Muscle layer of colon (tissue), 2 donors: ENCODE data around the gene MRPL1.
"Not testable (repeated sequence)": the region's sequence is repeated elsewhere in the genome, so short reads cannot be mapped to it uniquely, and the experiment has no call there.

Experiments used
- H3K27ac ChIP-seq: one replicate; pipeline ENCODE4 v1.7.0; 2013; ENCODE audit warnings: low read depth, mild to moderate bottlenecking, low read length, moderate library complexity
- H3K27me3 ChIP-seq, 2 donors: one replicate each; pipeline ENCODE4 v1.7.0; 2013; ENCODE audit warnings: low read length in 2 of 2, mild to moderate bottlenecking in 2 of 2; ENCODE audit not compliant: insufficient read depth in 2 of 2, control insufficient read depth in 1 of 2
- H3K36me3 ChIP-seq: one replicate; pipeline ENCODE4 v1.7.0; 2013; ENCODE audit warnings: mild to moderate bottlenecking, low read length; ENCODE audit not compliant: insufficient read depth
- H3K4me1 ChIP-seq: one replicate; pipeline ENCODE4 v1.7.0; 2013; ENCODE audit warnings: mild to moderate bottlenecking, low read length; ENCODE audit not compliant: insufficient read depth
- H3K4me3 ChIP-seq, 2 donors: one replicate each; pipeline ENCODE4 v1.7.0; 2013; ENCODE audit warnings: low read length in 2 of 2, low read depth in 1 of 2, mild to moderate bottlenecking in 1 of 2, moderate library complexity in 1 of 2
- H3K9ac ChIP-seq: one replicate; pipeline ENCODE4 v1.7.0; 2013; ENCODE audit warnings: low read length
- H3K9me3 ChIP-seq: one replicate; pipeline ENCODE4 v1.7.0; 2013; ENCODE audit warnings: mild to moderate bottlenecking, low read length
- donor health status: abdominal sarcoma.
- donor health status: Adenocarcinoma of cecum.

The MRPL1 gene

GRCh38 chr4:77958897-77959296, 96.3 kb downstream of the MRPL1 start:
- Histone ChIP-seq H3K36me3 (no peaks in the 10 kb centered on the region), H3K4me3 (no peak overlapping the region), H3K9ac (no peak overlapping the region), H3K4me1 (no peaks in the 10 kb centered on the region), H3K27me3 (no peaks in the 10 kb centered on the region), H3K27ac (no peak overlapping the region), H3K9me3 (no peaks in the 10 kb centered on the region)

DNA sequence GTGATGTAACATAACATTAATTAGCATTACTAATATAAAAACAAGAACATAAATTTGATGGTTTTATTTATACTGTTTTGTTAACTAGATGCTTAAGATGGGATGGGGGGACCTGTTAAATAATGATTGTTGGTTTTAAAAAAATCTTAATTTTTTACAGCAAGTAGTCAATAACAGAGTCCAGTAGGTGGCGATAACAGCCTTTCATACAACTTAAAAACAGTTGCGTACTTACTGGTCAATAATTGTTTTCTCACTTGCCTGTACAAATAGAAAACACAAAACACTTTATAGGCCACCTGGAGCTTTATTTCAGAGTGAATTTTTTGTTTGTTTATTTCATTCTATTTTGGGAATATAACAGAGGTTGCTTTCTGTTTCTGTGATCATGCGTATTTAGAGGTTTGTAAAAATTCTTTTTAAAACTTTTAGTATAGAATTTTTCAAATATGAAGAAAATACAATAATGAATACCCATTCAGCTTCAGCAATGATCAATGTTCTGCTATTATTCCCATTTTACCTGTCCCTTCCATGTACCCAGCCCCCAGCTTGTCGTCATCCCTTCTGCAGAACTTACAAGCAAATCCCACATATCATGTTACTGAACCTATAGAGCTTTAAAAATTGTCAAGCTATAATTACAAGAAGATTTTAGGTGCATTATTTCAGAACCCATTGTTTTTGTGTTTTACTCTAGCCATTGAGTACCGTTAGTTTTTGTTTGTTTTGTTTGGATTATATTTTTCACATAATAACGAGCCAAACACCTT, 97.1 kb downstream of the MRPL1 start:
- no peaks in the 10 kb centered on the region for H3K27me3 ChIP-seq
- no peak overlapping the region for H3K4me3 ChIP-seq
- no peaks in the 10 kb centered on the region for H3K4me1 ChIP-seq
- no peaks in the 10 kb centered on the region for H3K9me3 ChIP-seq
- no peak overlapping the region for H3K9ac ChIP-seq
- H3K36me3 ChIP-seq = no peaks in the 10 kb centered on the region
- H3K27ac ChIP-seq = no peak overlapping the region

DNA sequence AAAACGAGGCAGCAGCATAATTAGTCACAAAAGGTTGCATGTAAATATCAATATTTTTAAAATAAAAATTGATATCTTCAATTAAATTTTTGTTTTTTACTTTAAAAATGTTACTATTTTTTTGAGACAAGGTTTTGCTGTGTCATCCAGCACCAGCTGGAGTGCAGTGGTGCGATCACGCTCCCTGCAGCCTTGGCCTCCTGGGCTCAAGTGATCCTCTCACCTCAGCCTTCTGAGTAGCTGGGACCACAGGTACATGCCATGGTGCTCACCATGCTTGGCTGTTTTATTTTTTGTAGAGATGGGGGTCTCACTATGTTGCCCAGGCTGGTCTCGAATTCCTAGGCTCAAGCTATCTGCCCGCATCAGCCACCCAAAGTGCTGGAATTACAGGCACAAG, 97.7 kb downstream of the MRPL1 start:
- no peaks in the 10 kb centered on the region for H3K9me3 ChIP-seq
- H3K4me3 ChIP-seq = no peak overlapping the region
- H3K27me3 ChIP-seq = no peaks in the 10 kb centered on the region
- no peak overlapping the region for H3K27ac ChIP-seq
- H3K36me3 ChIP-seq = no peaks in the 10 kb centered on the region
- H3K9ac ChIP-seq = no peak overlapping the region
- no peaks in the 10 kb centered on the region for H3K4me1 ChIP-seq

- H3K4me1 ChIP-seq = no peaks in the 10 kb centered on the region
Measured at GRCh38 chr4:77963004-77963403, 100.4 kb downstream of the MRPL1 start.

DNA sequence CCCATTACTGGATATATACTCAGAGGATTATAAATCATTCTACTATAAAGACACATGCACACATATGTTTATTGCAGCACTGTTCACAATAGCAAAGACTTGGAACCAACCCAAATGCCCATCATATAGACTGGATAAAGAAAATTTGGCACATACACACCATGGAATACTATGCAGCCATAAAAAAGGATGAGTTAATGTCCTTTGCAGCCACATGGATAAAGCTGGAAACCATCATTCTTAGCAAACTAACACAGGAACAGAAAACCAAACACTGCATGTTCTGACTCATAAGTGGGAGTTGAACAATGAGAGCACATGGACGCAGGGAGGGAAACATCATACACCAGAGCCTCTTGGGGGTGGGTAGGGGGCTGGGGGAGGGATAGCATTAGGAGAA, 111.0 kb downstream of the MRPL1 start:
- not testable (repeated sequence) for H3K27me3 ChIP-seq, H3K4me3 ChIP-seq, H3K36me3 ChIP-seq, H3K27ac ChIP-seq, H3K9ac ChIP-seq, H3K9me3 ChIP-seq, H3K4me1 ChIP-seq

More at GRCh38 chr4:77963004-77963403, 100.4 kb downstream of the MRPL1 start:
- Histone ChIP-seq H3K4me3 (no peak overlapping the region), H3K9ac (no peak overlapping the region), H3K27ac (no peak overlapping the region), H3K36me3 (no peaks in the 10 kb centered on the region), H3K9me3 (no peaks in the 10 kb centered on the region), H3K27me3 (no peaks in the 10 kb centered on the region)

DNA sequence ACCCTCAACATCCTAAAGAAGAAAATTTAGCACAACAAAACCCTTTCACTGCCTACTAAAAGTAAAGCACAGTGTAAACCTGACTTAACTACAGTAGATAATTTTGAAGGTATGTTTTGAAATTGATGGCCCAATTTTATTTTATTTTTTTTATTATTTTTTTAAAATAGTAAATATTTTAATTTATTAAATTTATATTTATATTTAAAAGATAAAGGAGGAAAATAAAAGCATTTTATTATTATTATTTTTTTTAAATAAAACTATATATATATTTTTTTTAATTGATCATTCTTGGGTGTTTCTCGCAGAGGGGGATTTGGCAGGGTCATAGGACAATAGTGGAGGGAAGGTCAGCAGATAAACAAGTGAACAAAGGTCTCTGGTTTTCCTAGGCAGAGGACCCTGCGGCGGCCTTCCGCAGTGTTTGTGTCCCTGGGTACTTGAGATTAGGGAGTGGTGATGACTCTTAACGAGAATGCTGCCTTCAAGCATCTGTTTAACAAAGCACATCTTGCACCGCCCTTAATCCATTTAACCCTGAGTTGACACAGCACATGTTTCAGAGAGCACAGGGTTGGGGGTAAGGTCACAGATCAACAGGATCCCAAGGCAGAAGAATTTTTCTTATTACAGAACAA, 120.4 kb downstream of the MRPL1 start:
- H3K27ac ChIP-seq, H3K9ac ChIP-seq, H3K4me1 ChIP-seq, H3K27me3 ChIP-seq, H3K36me3 ChIP-seq, H3K9me3 ChIP-seq, H3K4me3 ChIP-seq: not testable (repeated sequence)

DNA sequence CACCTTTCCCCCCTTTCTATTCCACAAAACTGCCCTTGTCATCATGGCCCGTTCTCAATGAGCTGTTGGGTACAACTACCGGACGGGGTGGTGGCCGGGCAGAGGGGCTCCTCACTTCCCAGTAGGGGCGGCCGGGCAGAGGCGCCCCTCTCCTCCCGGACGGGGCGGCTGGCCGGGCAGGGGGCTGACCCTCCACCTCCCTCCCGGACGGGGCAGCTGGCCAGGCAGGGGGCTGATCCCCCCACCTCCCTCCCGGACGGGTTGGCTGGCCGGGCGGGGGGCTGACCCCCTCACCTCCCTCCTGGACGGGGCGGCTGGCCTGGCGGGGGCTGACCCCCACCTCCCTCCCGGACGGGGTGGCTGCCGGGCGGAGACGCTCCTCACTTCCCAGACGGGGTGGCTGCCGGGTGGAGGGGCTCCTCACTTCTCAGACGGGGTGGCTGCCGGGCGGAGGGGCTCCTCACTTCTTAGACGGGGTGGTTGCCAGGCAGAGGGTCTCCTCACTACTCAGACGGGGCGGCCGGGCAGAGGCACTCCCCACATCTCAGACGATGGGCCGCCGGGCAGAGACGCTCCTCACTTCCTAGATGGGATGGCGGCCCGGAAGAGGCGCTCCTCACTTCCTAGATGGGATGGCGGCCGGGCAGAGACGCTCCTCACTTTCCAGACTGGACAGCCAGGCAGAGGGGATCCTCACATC, 121.1 kb downstream of the MRPL1 start:
- not testable (repeated sequence) for H3K4me1 ChIP-seq, H3K4me3 ChIP-seq, H3K27ac ChIP-seq, H3K9ac ChIP-seq, H3K27me3 ChIP-seq, H3K9me3 ChIP-seq, H3K36me3 ChIP-seq

- no peak overlapping the region for H3K27ac ChIP-seq
- H3K36me3 ChIP-seq = no peaks in the 10 kb centered on the region
- no peaks in the 10 kb centered on the region for H3K4me1 ChIP-seq
- no peak overlapping the region for H3K4me3 ChIP-seq
- no peaks in the 10 kb centered on the region for H3K27me3 ChIP-seq
- H3K9me3 ChIP-seq = no peaks in the 10 kb centered on the region
- H3K9ac ChIP-seq = no peak overlapping the region
Measured at GRCh38 chr4:77989968-77990367, 127.3 kb downstream of the MRPL1 start.

GRCh38 chr4:77990456-77990855, 127.8 kb downstream of the MRPL1 start:
- Histone ChIP-seq H3K36me3 (no peaks in the 10 kb centered on the region), H3K9ac (no peak overlapping the region), H3K4me3 (no peak overlapping the region), H3K27me3 (no peaks in the 10 kb centered on the region), H3K9me3 (no peaks in the 10 kb centered on the region), H3K27ac (no peak overlapping the region), H3K4me1 (no peaks in the 10 kb centered on the region)

GRCh38 chr4:77990904-77991358, 128.3 kb downstream of the MRPL1 start:
- Histone ChIP-seq H3K4me1 (no peaks in the 10 kb centered on the region), H3K27me3 (no peaks in the 10 kb centered on the region), H3K27ac (no peak overlapping the region), H3K4me3 (no peak overlapping the region), H3K9me3 (no peaks in the 10 kb centered on the region), H3K36me3 (no peaks in the 10 kb centered on the region), H3K9ac (no peak overlapping the region)

DNA sequence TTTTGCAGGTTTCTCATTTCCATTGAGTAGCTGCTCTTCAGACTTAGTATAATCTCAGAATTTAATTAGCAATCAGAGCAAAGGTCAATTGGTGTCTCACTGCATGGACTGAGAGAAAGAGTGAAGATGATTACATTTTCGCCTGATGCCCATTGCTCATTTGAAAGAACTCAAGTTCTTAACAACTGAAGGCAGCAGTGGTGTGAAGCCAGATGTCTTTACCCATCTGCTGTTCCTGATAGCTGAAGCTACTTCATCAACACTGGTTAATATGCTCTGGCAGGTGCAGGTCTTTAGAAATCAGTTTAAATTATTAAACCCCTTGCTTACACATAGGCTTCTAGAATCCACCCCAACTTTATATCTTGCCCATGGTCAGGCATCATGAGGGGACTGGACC, 130.0 kb downstream of the MRPL1 start:
- Histone ChIP-seq H3K4me1 (no peaks in the 10 kb centered on the region), H3K27me3 (no peaks in the 10 kb centered on the region), H3K4me3 (no peak overlapping the region), H3K9ac (no peak overlapping the region), H3K9me3 (no peaks in the 10 kb centered on the region), H3K27ac (no peak overlapping the region), H3K36me3 (no peaks in the 10 kb centered on the region)
